ENCODE results near the gene KLHDC1. TPM values are rescaled to one million over a fixed set of nuclear protein-coding genes. Genes with fewer than 3 reads are reported as not detected.

The KLHDC1 gene
- total RNA-seq, 1 experiment from 2014 or later: 0.98 TPM

- POLR2A ChIA-PET: no interaction called here
- Mint-ChIP-seq H3K36me3 (ENCODE audit: insufficient read depth, unreplicated experiment) (no peaks in the 10 kb centered on the region), H3K9me3 (ENCODE audit: unreplicated experiment) (no peaks in the 10 kb centered on the region), H3K4me1 (ENCODE audit: low read depth, unreplicated experiment) (no peaks in the 10 kb centered on the region), H3K4me3 (ENCODE audit: unreplicated experiment) (no peak overlapping the region), H3K27me3 (ENCODE audit: insufficient read depth, unreplicated experiment) (no peaks in the 10 kb centered on the region), H3K27ac (ENCODE audit: unreplicated experiment) (no peak overlapping the region)
- H3K27me3 ChIP-seq (replicated peaks; ENCODE audit: control insufficient read depth, insufficient read depth, low read length): no peaks in the 10 kb centered on the region
- H3K36me3 ChIP-seq (ENCODE audit: control insufficient read depth, insufficient read depth, low read length): no peaks in the 10 kb centered on the region
- no peak overlapping the region for H3K4me3 ChIP-seq (ENCODE audit: low read depth, low read length)
- no peaks in the 10 kb centered on the region for H3K4me1 ChIP-seq
- no peak for DNase-seq
- TF ChIP-seq CTCF (IDR thresholded peaks at IDR 0.05; ENCODE audit: insufficient read depth in 1 of 2, low read depth in 1 of 2, low read length in 1 of 2, severe bottlenecking in 1 of 2, unreplicated experiment in 1 of 2): no peak
- CTCF ChIA-PET: no interaction called here
- H3K9me3 ChIP-seq: no peaks in the 10 kb centered on the region
- intact Hi-C loops (cut with micrococcal nuclease; ENCODE audit: unreplicated experiment): no loop called here
- BruUV-seq (replicated peaks): no TSS peak
Observed at GRCh38 chr14:49659526-49660455, 33.1 kb upstream of the KLHDC1 start.

GRCh38 chr14:49670475-49670874, 22.4 kb upstream of the KLHDC1 start:
- intact Hi-C loops (cut with micrococcal nuclease; ENCODE audit: unreplicated experiment): no loop called here
- no peaks in the 10 kb centered on the region for H3K27me3 ChIP-seq (replicated peaks; ENCODE audit: control insufficient read depth, insufficient read depth, low read length)
- no peak overlapping the region for H3K27ac Mint-ChIP-seq (ENCODE audit: unreplicated experiment)
- H3K27me3 Mint-ChIP-seq (ENCODE audit: insufficient read depth, unreplicated experiment): no peaks in the 10 kb centered on the region
- no peak overlapping the region for H3K4me3 Mint-ChIP-seq (ENCODE audit: unreplicated experiment)
- no peaks in the 10 kb centered on the region for H3K4me1 ChIP-seq
- H3K36me3 Mint-ChIP-seq (ENCODE audit: insufficient read depth, unreplicated experiment): no peaks in the 10 kb centered on the region
- no peaks in the 10 kb centered on the region for H3K4me1 Mint-ChIP-seq (ENCODE audit: low read depth, unreplicated experiment)
- no peak overlapping the region for H3K4me3 ChIP-seq (ENCODE audit: low read depth, low read length)
- CTCF ChIA-PET: no interaction called here
- H3K9me3 Mint-ChIP-seq (ENCODE audit: unreplicated experiment): no peaks in the 10 kb centered on the region
- H3K36me3 ChIP-seq (ENCODE audit: control insufficient read depth, insufficient read depth, low read length): no peaks in the 10 kb centered on the region
- no peak for TF ChIP-seq CTCF (IDR thresholded peaks at IDR 0.05; ENCODE audit: insufficient read depth in 1 of 2, low read depth in 1 of 2, low read length in 1 of 2, severe bottlenecking in 1 of 2, unreplicated experiment in 1 of 2)
- no peak for DNase-seq
- POLR2A ChIA-PET: no interaction called here
- no TSS peak for BruUV-seq (replicated peaks)
- H3K9me3 ChIP-seq: no peaks in the 10 kb centered on the region

- intact Hi-C loops (cut with micrococcal nuclease; ENCODE audit: unreplicated experiment): no loop called here
- H3K27me3 Mint-ChIP-seq (ENCODE audit: insufficient read depth, unreplicated experiment): no peaks in the 10 kb centered on the region
- no peak for TF ChIP-seq CTCF (IDR thresholded peaks at IDR 0.05; ENCODE audit: insufficient read depth in 1 of 2, low read depth in 1 of 2, low read length in 1 of 2, severe bottlenecking in 1 of 2, unreplicated experiment in 1 of 2)
- Histone ChIP-seq H3K36me3 (ENCODE audit: control insufficient read depth, insufficient read depth, low read length) (no peaks in the 10 kb centered on the region; the same call in 1 of the 2 replicates), H3K4me1 (no peaks in the 10 kb centered on the region), H3K27me3 (replicated peaks; ENCODE audit: control insufficient read depth, insufficient read depth, low read length) (no peaks in the 10 kb centered on the region), H3K4me3 (ENCODE audit: low read depth, low read length) (no peak overlapping the region), H3K9me3 (no peaks in the 10 kb centered on the region)
- no peaks in the 10 kb centered on the region for H3K4me1 Mint-ChIP-seq (ENCODE audit: low read depth, unreplicated experiment)
- H3K9me3 Mint-ChIP-seq (ENCODE audit: unreplicated experiment): no peaks in the 10 kb centered on the region
- ChIA-PET CTCF (no interaction called here), POLR2A (no interaction called here)
- no peak for DNase-seq
- no peak overlapping the region for H3K27ac Mint-ChIP-seq (ENCODE audit: unreplicated experiment)
- H3K36me3 Mint-ChIP-seq (ENCODE audit: insufficient read depth, unreplicated experiment): peaks cover 5% of the 10 kb centered on the region
- BruUV-seq (replicated peaks): no TSS peak
- H3K4me3 Mint-ChIP-seq (ENCODE audit: unreplicated experiment): no peak overlapping the region
Observed at GRCh38 chr14:49673586-49673985, 19.3 kb upstream of the KLHDC1 start.
